WTC11 (cell line): ENCODE results near the gene SNX17. TPM values are rescaled to one million over a fixed set of nuclear protein-coding genes. Genes with fewer than 3 reads are reported as not detected.

ENCODE experiments used
- ATAC-seq: fragments of 200-7000 bp; cut with Tn5 transposase; 2 replicates; pipeline ENCODE4 v1.10.0; 2021; ENCODE audit warnings: mild to moderate bottlenecking, moderate library complexity
- CTCF ChIA-PET: fragments of 300-600 bp; sonication (Branson Sonifier 250); formaldehyde crosslinking; loops from one replicate; lab custom pipeline; 2021; ENCODE audit warnings: antibody characterized with exemption; lab: Charles Lee
- POLR2A ChIA-PET: fragments of 350-600 bp; sonication (Branson Sonifier 250); formaldehyde crosslinking; loops from one replicate; lab custom pipeline; 2021; ENCODE audit warnings: antibody characterized with exemption; lab: Charles Lee
- DNase-seq: peaks from one replicate; pipeline ENCODE4 v3.0.0; 2021; ENCODE audit warnings: low spot score
- H3K27ac Mint-ChIP-seq: 2 replicates; pipeline ENCODE4 v1.8.0; 2021; ENCODE audit warnings: mixed read lengths
- H3K27me3 Mint-ChIP-seq: 2 replicates; pipeline ENCODE4 v1.8.0; 2021; ENCODE audit warnings: low read depth, mild to moderate bottlenecking, moderate library complexity, mixed read lengths
- H3K36me3 Mint-ChIP-seq: 2 replicates; pipeline ENCODE4 v1.8.0; 2021; ENCODE audit warnings: mixed read lengths
- H3K4me1 Mint-ChIP-seq: 2 replicates; pipeline ENCODE4 v1.8.0; 2022; ENCODE audit warnings: mixed read lengths
- H3K4me3 Mint-ChIP-seq: 2 replicates; pipeline ENCODE4 v1.8.0; 2021; ENCODE audit warnings: mild to moderate bottlenecking, moderate library complexity, mixed read lengths
- H3K9me3 Mint-ChIP-seq: 2 replicates; pipeline ENCODE4 v1.8.0; 2021; ENCODE audit warnings: mixed read lengths
- ATF1 ChIP-seq: sonication (generic); formaldehyde crosslinking; IDR thresholded peaks from 2 replicates; pipeline ENCODE4 v1.8.1; 2023; ENCODE audit warnings: mild to moderate bottlenecking, moderate library complexity, missing genetic modification reagents
- CREB1 ChIP-seq: sonication (generic); formaldehyde crosslinking; IDR thresholded peaks from 2 replicates; pipeline ENCODE4 v1.8.0; 2023; ENCODE audit warnings: mild to moderate bottlenecking, missing genetic modification reagents
- IRF2 ChIP-seq: sonication (generic); formaldehyde crosslinking; IDR thresholded peaks from 2 replicates; pipeline ENCODE4 v1.8.0; 2022; ENCODE audit warnings: low read depth, missing genetic modification reagents, borderline replicate concordance
- MLX ChIP-seq: sonication (generic); formaldehyde crosslinking; IDR thresholded peaks from 2 replicates; pipeline ENCODE4 v1.8.1; 2023; ENCODE audit warnings: mild to moderate bottlenecking, missing genetic modification reagents, moderate library complexity
- NFE2L1 ChIP-seq: sonication (generic); formaldehyde crosslinking; IDR thresholded peaks from 2 replicates; pipeline ENCODE4 v1.8.1; 2023; ENCODE audit warnings: missing genetic modification reagents
- TEAD1 ChIP-seq: sonication (generic); formaldehyde crosslinking; IDR thresholded peaks from 2 replicates; pipeline ENCODE4 v1.8.0; 2022; ENCODE audit warnings: mild to moderate bottlenecking, missing genetic modification reagents
- ZNF263 ChIP-seq: sonication (generic); formaldehyde crosslinking; IDR thresholded peaks from 2 replicates; pipeline ENCODE4 v1.8.1; 2022; ENCODE audit warnings: low read depth, mild to moderate bottlenecking, moderate library complexity, missing genetic modification reagents
- ZNF317 ChIP-seq: sonication (generic); formaldehyde crosslinking; IDR thresholded peaks from 2 replicates; pipeline ENCODE4 v1.8.1; 2023; ENCODE audit warnings: low read depth, mild to moderate bottlenecking, moderate library complexity, missing genetic modification reagents, borderline replicate concordance
- ZNF416 ChIP-seq: fragments of 250-450 bp; sonication (Bioruptor Pico); IDR thresholded peaks from 2 replicates; pipeline ENCODE4 v1.9.0; 2021; ENCODE audit warnings: mild to moderate bottlenecking, inconsistent platforms
- ZNF423 ChIP-seq: fragments of 250-450 bp; sonication (Bioruptor Pico); IDR thresholded peaks from 2 replicates; pipeline ENCODE4 v2.1.2; 2022; ENCODE audit warnings: mild to moderate bottlenecking, moderate library complexity
- total RNA-seq: library from RNA; stranded (reverse); gene quantifications from 3 replicates; pipeline ENCODE4 v1.2.3, GENCODE V29; 2021
- TF ChIP-seq, protein P1 (sequence below): sonication (generic); formaldehyde crosslinking; IDR thresholded peaks from 2 replicates; pipeline ENCODE4 v1.8.0; 2023; ENCODE audit warnings: mild to moderate bottlenecking, missing genetic modification reagents
- TF ChIP-seq, protein P2 (sequence below): sonication (generic); formaldehyde crosslinking; IDR thresholded peaks from 2 replicates; pipeline ENCODE4 v1.8.0; 2022; ENCODE audit warnings: missing genetic modification reagents
- TF ChIP-seq, protein P3 (sequence below): sonication (generic); formaldehyde crosslinking; IDR thresholded peaks from 2 replicates; pipeline ENCODE4 v1.8.0; 2022; ENCODE audit warnings: mild to moderate bottlenecking, missing genetic modification reagents
- TF ChIP-seq, protein P4 (sequence below): sonication (generic); formaldehyde crosslinking; IDR thresholded peaks from 2 replicates; pipeline ENCODE4 v1.8.1; 2023; ENCODE audit warnings: mild to moderate bottlenecking, missing genetic modification reagents
- TF ChIP-seq, protein P5 (sequence below): sonication (generic); formaldehyde crosslinking; conservative IDR thresholded peaks from 2 replicates; pipeline ENCODE4 v1.8.1; 2023; ENCODE audit warnings: mild to moderate bottlenecking, low read depth, missing genetic modification reagents, moderate library complexity

The SNX17 gene
- total RNA-seq, 1 experiment from 2014 or later = 74.7 TPM

GRCh38 chr2:27378809-27379290 is 8.4 kb downstream of the SNX17 start:
- H3K36me3 Mint-ChIP-seq = peaks cover 61% of the 10 kb centered on the region
- ChIA-PET CTCF (interaction anchor here (1.0 to 1.7 kb wide), 2 partner anchors 30 to 99 kb away, joined by 3 to 4 read pairs; partner anchors contain the start of gene PPM1G), POLR2A (no interaction called here)
- peaks cover 20% of the 10 kb centered on the region for H3K4me1 Mint-ChIP-seq
- peak overlapping the region; percentile 96 for H3K27ac Mint-ChIP-seq
- DNase-seq (no peak), ATAC-seq (no peak)
- H3K4me3 Mint-ChIP-seq = peak overlapping the region; percentile 94
- H3K27me3 Mint-ChIP-seq = no peaks in the 10 kb centered on the region; the same call in 1 of the 2 replicates
- H3K9me3 Mint-ChIP-seq = no peaks in the 10 kb centered on the region
- TF ChIP-seq, protein P1, sequence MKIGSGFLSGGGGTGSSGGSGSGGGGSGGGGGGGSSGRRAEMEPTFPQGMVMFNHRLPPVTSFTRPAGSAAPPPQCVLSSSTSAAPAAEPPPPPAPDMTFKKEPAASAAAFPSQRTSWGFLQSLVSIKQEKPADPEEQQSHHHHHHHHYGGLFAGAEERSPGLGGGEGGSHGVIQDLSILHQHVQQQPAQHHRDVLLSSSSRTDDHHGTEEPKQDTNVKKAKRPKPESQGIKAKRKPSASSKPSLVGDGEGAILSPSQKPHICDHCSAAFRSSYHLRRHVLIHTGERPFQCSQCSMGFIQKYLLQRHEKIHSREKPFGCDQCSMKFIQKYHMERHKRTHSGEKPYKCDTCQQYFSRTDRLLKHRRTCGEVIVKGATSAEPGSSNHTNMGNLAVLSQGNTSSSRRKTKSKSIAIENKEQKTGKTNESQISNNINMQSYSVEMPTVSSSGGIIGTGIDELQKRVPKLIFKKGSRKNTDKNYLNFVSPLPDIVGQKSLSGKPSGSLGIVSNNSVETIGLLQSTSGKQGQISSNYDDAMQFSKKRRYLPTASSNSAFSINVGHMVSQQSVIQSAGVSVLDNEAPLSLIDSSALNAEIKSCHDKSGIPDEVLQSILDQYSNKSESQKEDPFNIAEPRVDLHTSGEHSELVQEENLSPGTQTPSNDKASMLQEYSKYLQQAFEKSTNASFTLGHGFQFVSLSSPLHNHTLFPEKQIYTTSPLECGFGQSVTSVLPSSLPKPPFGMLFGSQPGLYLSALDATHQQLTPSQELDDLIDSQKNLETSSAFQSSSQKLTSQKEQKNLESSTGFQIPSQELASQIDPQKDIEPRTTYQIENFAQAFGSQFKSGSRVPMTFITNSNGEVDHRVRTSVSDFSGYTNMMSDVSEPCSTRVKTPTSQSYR = no peak
- TF ChIP-seq, protein P2, sequence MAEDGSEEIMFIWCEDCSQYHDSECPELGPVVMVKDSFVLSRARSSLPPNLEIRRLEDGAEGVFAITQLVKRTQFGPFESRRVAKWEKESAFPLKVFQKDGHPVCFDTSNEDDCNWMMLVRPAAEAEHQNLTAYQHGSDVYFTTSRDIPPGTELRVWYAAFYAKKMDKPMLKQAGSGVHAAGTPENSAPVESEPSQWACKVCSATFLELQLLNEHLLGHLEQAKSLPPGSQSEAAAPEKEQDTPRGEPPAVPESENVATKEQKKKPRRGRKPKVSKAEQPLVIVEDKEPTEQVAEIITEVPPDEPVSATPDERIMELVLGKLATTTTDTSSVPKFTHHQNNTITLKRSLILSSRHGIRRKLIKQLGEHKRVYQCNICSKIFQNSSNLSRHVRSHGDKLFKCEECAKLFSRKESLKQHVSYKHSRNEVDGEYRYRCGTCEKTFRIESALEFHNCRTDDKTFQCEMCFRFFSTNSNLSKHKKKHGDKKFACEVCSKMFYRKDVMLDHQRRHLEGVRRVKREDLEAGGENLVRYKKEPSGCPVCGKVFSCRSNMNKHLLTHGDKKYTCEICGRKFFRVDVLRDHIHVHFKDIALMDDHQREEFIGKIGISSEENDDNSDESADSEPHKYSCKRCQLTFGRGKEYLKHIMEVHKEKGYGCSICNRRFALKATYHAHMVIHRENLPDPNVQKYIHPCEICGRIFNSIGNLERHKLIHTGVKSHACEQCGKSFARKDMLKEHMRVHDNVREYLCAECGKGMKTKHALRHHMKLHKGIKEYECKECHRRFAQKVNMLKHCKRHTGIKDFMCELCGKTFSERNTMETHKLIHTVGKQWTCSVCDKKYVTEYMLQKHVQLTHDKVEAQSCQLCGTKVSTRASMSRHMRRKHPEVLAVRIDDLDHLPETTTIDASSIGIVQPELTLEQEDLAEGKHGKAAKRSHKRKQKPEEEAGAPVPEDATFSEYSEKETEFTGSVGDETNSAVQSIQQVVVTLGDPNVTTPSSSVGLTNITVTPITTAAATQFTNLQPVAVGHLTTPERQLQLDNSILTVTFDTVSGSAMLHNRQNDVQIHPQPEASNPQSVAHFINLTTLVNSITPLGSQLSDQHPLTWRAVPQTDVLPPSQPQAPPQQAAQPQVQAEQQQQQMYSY (CRISPR knock-in tag) = no peak
- no peak for TF ChIP-seq ATF1 (CRISPR knock-in tag)
- no peak for TF ChIP-seq CREB1 (CRISPR knock-in tag)
- TF ChIP-seq, protein P3, sequence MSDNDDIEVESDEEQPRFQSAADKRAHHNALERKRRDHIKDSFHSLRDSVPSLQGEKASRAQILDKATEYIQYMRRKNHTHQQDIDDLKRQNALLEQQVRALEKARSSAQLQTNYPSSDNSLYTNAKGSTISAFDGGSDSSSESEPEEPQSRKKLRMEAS (CRISPR knock-in tag) = no peak
- TF ChIP-seq ZNF423 = no peak
- TF ChIP-seq, protein P4, sequence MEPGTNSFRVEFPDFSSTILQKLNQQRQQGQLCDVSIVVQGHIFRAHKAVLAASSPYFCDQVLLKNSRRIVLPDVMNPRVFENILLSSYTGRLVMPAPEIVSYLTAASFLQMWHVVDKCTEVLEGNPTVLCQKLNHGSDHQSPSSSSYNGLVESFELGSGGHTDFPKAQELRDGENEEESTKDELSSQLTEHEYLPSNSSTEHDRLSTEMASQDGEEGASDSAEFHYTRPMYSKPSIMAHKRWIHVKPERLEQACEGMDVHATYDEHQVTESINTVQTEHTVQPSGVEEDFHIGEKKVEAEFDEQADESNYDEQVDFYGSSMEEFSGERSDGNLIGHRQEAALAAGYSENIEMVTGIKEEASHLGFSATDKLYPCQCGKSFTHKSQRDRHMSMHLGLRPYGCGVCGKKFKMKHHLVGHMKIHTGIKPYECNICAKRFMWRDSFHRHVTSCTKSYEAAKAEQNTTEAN = no peak
- no peak for TF ChIP-seq ZNF416 (CRISPR knock-in tag)
- TF ChIP-seq ZNF317 (CRISPR knock-in tag) = no peak
- no peak for TF ChIP-seq MLX (CRISPR knock-in tag)
- TF ChIP-seq, protein P5, sequence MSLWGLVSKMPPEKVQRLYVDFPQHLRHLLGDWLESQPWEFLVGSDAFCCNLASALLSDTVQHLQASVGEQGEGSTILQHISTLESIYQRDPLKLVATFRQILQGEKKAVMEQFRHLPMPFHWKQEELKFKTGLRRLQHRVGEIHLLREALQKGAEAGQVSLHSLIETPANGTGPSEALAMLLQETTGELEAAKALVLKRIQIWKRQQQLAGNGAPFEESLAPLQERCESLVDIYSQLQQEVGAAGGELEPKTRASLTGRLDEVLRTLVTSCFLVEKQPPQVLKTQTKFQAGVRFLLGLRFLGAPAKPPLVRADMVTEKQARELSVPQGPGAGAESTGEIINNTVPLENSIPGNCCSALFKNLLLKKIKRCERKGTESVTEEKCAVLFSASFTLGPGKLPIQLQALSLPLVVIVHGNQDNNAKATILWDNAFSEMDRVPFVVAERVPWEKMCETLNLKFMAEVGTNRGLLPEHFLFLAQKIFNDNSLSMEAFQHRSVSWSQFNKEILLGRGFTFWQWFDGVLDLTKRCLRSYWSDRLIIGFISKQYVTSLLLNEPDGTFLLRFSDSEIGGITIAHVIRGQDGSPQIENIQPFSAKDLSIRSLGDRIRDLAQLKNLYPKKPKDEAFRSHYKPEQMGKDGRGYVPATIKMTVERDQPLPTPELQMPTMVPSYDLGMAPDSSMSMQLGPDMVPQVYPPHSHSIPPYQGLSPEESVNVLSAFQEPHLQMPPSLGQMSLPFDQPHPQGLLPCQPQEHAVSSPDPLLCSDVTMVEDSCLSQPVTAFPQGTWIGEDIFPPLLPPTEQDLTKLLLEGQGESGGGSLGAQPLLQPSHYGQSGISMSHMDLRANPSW (CRISPR knock-in tag) = no peak
- TF ChIP-seq ZNF263 (CRISPR knock-in tag) = no peak
- no peak for TF ChIP-seq IRF2 (CRISPR knock-in tag)
- no peak for TF ChIP-seq NFE2L1 (CRISPR knock-in tag)
- no peak for TF ChIP-seq TEAD1 (CRISPR knock-in tag)
